HG03139 (cell line): ENCODE measurements around the gene PTBP1.
"Not testable (repeated sequence)": the region's sequence is repeated elsewhere in the genome, so short reads cannot be mapped to it uniquely, and the experiment has no call there.

ENCODE experiments used
- ATAC-seq: cut with Tn5 transposase; IDR thresholded peaks from one replicate; pipeline ENCODE4 v1.9.1; 2021; ENCODE audit not compliant: unreplicated experiment

The PTBP1 gene

DNA sequence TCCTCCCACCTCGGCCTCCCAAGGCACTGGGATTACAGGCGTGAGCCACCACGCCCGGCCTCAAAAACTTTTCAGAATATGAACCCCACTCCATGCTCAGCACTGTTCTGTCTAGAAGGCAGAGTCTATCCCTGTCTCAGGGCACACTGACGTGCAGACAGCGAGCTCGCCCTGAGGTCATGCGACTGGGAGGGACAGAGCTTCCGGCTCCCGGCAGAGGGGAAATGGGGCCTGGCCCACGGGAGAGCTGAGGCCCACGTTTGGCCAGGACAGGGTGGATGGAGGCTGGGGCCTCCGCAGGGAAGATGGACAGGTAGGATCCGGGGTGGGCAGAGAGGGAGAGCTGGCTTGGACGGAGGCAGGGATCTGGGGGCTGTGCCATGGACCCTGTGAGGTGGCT is 27.6 kb downstream of the PTBP1 start:
- ATAC-seq = no peak

DNA sequence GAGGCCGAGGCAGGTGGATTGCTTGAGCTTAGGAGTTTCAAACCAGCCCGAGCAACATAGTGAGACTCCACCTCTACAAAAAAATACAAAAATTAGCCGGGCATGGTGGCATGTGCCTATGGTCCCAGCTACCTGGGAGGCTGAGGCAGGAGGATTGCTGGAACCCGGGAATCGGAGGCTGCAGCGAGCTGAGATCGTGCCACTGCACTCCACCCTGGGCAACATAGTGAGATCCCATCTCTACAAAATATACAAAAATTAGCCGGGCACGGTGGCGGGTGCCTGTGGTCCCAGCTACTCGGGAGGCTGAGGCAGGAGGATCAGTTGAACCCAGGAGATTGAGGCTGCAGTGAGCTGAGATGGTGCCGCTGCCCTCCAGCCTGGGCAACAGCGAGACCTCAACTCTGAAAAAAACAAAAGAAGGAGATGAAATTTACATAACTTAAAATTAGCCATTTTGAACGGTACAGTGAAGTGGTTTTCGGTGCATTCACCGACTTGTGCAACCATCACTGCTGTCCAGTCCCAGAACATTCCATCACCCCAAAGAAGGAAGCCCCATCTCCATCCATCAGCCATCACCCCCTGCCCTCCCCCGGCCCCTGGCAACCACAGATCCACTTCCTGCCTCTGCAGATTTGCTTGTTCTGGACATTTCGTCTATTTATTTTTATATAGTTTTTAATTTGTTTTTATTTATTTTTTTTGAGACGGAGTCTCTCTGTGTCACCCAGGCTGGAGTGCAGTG is 28.8 kb downstream of the PTBP1 start:
- ATAC-seq = no peak

DNA sequence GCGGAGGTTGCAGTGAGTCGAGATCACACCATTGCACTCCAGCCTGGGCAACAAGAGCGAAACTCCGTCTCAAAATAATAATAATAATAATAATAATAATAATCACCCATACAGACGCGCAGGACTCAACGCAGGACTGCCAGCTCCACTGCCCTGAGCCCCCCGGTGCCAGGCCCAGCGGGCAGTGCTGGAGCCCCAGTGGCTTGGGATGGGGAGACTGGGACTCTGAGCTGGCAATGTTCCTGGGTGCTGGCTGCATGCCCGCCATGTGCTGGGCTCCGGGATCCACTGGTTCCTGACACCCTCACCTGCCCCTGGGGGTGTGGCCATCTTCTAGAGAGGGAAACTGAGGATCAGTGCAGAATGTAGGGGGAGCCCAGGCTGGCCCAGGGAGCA is 30.1 kb downstream of the PTBP1 start:
- no peak for ATAC-seq

DNA sequence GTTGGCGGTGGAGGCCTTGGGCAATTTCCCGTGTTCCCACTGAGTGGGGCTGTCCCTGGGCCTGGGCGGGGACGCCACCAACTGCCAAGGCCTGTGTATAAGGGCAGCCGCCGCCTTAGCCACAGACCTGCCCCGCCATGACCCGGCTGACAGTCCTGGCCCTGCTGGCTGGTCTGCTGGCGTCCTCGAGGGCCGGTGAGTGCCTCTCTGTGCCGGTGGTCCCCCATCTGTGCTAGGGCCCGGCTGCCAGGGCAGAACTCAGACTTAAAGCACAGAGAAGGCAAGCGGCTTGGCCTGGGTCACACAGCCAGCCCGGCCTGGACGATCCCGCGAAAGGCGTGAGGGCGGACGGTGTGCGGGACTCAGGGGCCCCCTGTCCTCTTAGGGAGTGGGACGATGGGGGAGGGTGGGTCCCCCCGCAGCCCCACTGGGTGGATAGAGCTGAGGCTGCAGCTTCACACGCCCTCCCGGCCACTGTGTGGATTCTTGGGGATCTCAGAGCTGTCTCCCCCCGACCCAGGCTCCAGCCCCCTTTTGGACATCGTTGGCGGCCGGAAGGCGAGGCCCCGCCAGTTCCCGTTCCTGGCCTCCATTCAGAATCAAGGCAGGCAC is 30.6 kb downstream of the PTBP1 start, which contains the start of gene AZU1:
TSS of gene AZU1 (plus strand) at position 128 of the 612 bp plus-strand sequence. CDS start at position 138, 10 bp downstream.
- no peak for ATAC-seq

DNA sequence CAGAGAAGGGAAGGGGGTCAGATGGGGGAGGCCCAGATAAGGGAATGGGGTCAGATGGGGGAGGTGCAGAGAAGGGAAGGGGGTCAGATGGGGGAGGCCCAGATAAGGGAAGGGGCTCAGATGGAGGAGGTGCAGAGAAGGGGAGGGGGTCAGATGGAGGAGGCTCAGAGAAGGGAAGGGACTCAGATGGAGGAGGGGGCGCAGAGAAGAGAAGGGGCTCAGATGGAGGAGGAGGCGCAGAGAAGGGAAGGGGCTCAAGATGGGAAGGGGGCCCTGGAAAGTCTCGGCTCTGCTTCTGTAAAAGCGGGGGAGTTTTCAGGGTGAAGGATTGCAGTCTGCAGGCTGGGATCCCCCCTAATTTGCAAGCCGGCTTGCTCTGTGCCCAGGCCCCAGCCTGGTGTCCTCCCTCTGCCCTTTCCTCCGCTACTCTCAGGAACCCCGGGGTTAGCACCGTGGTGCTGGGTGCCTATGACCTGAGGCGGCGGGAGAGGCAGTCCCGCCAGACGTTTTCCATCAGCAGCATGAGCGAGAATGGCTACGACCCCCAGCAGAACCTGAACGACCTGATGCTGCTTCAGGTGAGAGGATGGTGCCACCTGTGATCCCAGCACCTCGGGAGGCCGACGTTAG is 32.0 kb downstream of the PTBP1 start:
- ATAC-seq = no peak

DNA sequence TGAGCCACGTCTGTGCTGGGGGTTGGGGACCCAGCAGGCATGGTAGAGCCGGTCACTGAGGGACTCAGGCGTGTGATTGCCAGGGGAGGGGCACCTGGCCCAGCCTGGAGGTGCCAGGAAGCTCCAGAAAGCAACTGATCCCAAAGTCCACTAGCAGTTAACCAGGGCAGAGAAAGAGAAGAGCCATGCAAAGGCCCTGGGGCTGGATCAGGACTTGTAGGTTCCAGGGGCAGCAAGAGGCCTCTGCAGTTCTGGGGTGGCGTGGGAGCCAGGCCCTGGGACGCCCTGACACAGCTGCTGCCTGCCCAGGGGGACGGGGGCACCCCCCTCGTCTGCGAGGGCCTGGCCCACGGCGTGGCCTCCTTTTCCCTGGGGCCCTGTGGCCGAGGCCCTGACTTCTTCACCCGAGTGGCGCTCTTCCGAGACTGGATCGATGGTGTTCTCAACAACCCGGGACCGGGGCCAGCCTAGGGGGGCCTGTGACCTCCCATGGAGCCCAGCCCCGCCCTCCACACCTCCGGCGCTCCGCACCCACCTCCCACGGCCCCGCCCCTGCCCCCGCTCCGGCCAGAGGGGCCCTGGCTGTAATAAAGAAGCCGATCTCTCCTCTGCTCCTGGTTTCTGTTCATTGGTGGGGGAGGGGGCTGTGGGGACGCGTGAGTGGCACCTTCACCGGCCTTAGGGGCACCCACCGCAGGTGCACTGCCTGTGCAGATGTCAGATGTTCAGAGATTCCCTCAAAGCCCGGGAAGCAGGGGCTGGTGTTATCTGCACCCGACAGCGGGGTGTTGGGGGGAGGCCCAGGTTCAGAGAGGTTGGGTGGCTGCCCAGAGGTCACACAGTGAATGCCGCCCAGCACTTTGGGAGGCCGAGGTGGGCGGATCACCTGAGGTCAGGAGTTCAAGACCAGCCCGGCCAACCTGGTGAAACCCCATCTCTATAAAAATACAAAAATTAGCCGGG is 34.4 kb downstream of the PTBP1 start:
- no peak for ATAC-seq

DNA sequence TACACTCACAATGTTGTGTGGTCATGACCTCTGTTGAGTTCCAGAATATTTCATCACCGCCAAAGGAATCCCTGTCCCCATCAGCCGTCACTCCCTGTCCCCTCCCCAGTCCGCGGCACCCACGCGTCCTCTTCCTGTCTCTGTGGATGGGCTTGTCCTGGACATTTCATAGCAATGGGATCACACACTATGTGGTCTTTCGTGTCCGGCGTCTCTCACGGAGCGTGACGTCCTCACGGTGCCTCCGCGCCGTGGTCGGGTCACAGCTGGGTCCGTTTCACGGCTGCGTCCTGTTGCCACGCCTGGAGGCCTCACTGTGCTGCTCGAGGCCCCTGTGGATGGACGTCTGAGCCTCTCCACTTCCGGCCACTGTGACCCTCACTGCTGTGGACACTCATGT is 37.0 kb downstream of the PTBP1 start:
- no peak for ATAC-seq

DNA sequence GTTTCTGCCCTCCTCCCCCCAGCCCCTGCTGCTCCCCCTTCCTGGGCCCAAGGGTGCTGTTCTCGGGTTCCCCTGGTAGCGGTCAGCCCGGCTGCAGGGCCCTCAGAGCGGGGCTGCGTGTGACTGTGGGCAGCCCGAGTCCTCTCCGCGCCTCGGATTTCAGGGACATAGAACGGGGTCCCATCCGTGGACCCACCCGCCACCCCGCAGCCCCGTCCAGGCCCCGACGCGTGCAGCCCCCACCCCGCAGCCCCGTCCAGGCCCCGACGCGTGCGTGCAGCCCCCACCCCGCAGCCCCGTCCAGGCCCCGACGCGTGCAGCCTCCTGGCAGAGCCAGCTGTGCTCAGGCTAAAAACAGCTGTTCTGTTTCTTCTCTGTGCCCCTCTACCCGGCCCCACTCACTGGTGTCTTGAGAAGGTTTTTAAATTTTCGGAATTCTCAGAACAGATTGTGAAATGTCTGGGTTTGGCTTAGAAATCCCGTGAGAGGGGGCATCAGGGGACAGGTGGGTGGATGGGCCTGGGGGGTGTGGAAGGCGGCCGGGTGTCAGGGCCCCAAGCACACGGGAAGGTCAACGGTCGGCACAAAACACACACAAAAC is 38.1 kb downstream of the PTBP1 start:
- ATAC-seq = no peak

DNA sequence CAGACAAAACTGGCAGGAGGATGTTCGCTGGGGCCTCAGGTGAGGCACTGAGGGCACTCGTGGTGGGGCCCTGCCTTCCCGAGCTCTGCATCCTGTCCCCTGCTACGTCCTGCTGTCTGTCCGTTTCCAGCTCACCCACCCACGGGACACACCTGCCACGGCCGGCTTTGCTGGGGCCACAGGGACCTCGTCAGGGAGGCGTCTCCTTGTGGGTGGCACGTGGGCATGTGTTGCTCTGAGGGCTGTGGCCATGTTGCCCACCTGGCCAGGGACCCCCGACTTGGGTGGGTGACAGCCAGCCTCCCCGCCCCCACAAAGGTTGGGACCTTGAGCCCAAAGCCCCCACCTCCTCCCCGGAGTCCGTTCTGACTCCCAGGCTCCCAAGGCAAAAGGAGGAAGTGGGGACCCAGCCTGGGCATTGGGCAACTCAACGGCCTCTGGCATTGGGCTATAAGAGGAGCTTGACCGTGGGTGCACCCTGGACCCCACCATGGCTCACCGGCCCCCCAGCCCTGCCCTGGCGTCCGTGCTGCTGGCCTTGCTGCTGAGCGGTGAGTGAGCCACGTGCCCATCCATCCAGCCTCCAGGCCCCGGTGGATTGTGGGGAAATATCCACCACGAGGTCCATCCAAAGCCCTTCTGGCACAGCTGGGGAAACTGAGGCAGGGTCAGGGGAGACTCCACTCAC is 43.4 kb downstream of the PTBP1 start, which contains the start of gene PRTN3:
TSS of gene PRTN3 (plus strand) at position 481 of the 688 bp plus-strand sequence. CDS start at position 491, 10 bp downstream.
- no peak for ATAC-seq

DNA sequence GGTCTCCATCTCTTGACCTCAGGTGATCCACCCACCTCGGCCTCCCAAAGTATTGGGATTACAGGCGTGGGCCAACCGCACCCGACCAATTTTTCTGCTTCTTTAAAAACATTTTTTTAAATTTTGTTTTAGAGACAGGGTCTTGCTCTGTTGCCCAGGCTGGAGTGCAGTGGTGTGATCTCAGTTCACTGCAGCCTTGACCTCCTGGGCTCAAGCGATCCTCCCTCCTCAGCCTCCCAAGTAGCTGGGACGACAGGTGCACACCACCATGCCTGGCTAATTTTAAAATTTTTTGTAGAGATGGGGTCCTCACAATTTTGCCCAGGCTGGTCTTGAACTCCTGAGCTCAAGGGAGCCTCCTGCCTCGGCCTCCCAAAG is 45.5 kb downstream of the PTBP1 start:
- ATAC-seq = not testable (repeated sequence)

DNA sequence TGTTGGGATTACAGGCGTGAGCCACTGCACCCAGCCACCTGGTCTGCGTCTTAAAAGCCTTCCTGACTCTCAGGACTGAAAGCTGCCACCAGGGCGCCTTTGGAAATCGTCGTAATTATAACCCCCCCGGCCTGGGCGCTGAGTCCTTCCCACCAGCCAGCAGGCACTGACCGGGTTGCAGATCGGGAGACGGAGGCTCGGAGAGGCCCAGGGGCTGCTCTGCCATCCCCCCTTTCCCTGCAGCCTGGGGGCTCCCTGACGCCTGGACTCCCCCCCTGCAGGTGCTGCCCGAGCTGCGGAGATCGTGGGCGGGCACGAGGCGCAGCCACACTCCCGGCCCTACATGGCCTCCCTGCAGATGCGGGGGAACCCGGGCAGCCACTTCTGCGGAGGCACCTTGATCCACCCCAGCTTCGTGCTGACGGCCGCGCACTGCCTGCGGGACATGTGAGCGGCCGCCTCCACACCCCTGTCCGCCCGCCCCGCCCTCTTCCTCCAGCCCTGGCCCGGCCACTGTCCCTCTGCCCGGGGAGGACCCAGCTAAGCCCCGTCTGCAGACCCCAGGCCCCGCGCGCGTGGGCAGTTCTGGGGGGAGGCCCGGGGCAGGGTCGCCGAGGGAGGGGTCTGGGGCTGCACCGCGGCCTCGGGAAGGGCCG is 46.1 kb downstream of the PTBP1 start:
- ATAC-seq = no peak

DNA sequence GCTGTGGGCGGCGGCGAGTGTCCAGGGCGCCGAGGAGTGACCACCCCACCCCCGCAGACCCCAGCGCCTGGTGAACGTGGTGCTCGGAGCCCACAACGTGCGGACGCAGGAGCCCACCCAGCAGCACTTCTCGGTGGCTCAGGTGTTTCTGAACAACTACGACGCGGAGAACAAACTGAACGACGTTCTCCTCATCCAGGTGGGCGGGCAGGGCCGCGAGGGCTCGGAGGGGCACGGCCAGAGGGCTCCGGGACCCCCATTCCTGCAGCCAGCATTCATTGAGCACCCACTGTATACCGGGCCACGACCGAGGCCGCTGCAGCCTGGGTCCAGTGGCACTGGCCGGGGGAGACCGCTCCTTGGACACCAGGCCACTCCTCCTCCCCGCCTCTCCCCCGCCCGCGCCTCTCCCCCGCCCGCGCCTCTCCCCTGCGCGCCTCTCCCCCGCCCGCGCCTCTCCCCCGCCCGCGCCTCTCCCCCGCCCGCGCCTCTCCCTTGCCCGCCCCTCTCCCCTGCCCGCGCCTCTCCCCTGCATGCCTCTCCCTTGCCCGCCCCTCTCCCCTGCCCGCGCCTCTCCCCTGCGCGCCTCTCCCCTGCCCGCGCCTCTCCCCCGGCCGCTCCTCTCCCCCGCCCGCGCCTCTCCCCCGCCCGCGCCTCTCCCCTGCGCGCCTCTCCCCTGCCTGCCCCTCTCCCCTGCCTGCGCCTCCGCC is 46.7 kb downstream of the PTBP1 start:
- ATAC-seq = no peak

DNA sequence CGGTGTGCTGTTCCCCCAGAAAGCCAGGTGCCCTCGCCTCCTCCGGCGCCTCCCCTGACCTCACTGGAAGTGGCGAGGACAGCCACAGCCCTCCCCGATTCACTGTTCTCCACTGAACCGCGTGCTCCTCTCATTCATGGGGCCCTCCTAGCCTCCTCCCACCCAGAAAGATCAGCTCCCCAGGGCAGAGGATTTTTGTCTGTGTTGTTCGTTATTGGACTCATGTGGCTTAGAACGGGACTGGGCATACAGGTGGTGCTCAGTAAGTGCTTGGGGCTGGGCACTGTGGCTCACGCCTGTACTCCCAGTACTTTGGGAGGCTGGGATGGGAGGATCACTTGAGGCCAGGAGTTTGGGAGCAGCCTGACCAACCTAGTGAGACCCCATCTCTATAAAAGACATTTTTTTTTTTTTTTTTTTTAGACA is 47.3 kb downstream of the PTBP1 start:
- ATAC-seq = no peak

DNA sequence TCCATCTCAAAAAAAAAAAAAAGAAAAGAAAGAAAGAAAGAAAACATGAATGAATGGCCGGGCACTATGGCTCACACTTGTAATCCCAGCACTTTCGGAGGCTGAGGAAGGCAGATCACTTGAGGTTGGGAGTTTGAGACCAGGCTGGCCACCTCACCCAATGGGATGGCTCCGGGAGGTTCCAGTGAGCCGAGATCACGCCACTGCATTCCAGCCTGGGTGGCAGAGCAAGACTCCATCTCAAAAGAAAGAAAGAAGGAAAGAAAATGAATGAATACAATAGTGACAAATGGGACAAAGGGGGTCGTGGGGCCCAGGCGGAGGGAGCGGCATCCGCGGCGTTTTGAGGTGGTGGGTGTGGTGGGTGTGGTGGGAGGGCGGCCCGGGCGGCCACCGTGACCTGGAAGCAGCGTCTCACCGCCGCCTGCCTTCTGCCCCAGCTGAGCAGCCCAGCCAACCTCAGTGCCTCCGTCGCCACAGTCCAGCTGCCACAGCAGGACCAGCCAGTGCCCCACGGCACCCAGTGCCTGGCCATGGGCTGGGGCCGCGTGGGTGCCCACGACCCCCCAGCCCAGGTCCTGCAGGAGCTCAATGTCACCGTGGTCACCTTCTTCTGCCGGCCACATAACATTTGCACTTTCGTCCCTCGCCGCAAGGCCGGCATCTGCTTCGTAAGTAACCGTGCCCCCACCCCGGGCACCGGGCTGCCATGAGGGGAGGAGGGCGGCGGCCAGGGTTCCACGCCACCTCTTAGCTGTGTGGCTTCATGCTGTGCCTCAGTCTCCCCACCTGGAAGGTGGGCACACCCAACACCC is 48.7 kb downstream of the PTBP1 start:
- no peak for ATAC-seq

DNA sequence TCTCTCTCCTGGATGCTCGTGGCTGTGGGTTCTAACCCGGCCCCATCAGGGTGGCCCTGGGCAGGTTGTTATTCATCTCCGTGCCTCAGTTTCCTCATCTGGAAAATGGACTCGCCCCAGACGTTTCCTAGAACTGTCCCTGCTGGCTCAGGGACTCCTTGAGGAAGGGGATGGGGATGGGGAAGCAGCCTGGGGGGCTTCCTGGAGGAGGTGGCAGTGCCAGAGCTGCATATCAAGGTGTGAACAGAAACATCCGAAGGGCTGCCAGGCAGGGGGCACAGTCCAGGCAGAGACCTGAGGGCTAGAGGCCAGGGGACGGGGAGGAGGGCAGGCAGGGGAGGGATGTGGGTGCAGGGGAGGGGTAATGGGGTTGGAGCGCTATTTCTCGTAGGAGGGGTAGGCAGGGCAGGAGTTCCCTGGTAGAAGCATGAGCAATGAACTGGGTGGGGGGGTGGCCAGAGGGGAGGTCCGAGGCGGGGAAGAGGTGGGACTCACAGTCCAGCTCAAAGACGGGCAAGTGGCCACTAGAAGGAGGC is 51.2 kb downstream of the PTBP1 start:
- no peak for ATAC-seq

DNA sequence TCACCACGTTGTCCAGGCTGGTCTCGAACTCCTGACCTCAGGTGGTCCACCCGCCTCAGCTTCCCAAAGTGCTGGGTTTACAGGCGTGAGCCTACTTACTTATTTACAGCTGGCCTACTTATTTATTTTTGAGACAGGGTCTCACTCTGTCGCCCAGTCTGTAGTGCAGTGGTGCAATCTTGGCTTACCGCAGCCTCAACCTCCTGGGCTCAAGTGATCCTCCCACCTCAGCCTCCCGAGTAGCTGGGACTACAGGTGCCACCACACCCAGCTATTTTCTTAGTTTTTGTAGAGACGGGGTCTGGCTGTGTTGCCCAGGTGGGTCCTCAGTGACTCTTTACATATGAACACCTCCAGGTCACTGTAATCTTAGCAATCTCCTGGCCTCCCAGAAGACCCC is 51.9 kb downstream of the PTBP1 start:
- not testable (repeated sequence) for ATAC-seq

DNA sequence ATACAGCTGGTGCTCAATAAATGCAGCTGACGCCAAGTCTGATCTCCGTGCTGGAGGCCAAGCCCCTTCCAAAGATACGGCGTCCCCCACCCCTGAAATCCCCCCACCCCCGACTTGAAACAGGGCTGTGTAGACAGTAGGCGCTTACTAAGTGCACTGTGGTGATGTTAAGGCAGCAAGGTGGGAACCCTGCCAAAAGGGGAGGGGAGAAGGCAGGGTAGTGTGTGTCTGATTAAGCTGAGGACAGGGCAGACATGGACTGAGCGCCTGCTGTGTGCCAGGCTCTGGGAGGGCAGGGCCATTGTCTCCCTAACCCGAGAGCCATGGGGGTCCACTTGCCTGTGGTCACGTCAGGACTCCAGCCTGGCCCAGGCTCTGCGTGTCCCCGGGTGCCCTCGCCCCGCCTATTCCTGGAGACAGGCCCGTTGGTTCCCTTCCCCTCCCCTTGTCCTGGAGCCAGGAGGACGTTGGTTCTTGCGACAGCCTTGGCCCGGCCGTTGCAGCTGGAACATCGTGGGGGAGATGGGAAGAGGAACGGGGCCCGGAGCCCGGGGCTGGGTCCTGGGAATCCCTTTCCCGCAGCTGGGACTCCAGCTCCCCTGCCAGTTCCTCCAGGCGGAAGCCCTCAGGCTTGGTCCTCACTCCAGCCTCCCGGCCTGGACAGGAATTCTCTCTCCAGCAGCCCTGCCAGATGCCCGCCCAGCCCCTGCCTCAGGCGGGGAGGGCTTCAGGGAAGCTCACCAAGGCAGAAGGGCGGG is 53.1 kb downstream of the PTBP1 start:
- ATAC-seq = no peak
